SK-N-MC (cell line): ENCODE data around the gene RASSF1.

Experiments used
- DNase-seq: peaks from one replicate; pipeline ENCODE4 v3.0.0-alpha.2; 2011; ENCODE audit warnings: low read depth, low spot score
- H3K27ac ChIP-seq: fragments of 200-600 bp; sonication (generic); 2 replicates; pipeline ENCODE4 v1.5.1; 2016; ENCODE audit warnings: mixed run types
- H3K36me3 ChIP-seq: fragments of 200-600 bp; sonication (generic); 2 replicates; pipeline ENCODE4 v1.6.1; 2017; ENCODE audit warnings: antibody characterized with exemption, low read length, mixed read lengths; ENCODE audit not compliant: insufficient read depth
- H3K4me3 ChIP-seq: fragments of 200-600 bp; sonication (generic); 2 replicates; pipeline ENCODE4 v1.5.1; 2016
- H3K9ac ChIP-seq: fragments of 200-600 bp; sonication (generic); 2 replicates; pipeline ENCODE4 v1.8.0; 2017; ENCODE audit warnings: mixed run types, mixed read lengths; ENCODE audit not compliant: insufficient read length
- H3K9me3 ChIP-seq: fragments of 200-600 bp; sonication (generic); 2 replicates; pipeline ENCODE4 v1.6.1; 2017; ENCODE audit warnings: low read depth, mild to moderate bottlenecking, antibody characterized with exemption, low read length, moderate library complexity, mixed read lengths
- EZH2 ChIP-seq: fragments of 200-600 bp; sonication (generic); IDR thresholded peaks from one replicate; pipeline ENCODE4 v1.6.1; 2017; ENCODE audit warnings: antibody characterized with exemption
- FOXP2 ChIP-seq: optimal IDR thresholded peaks from 2 replicates; pipeline ENCODE3; 2011; ENCODE audit warnings: mild to moderate bottlenecking, moderate library complexity; ENCODE audit not compliant: insufficient read depth; ENCODE audit errors: extremely low read length, control extremely low read depth
- POLR2AphosphoS5 ChIP-seq: IDR thresholded peaks from 2 replicates; pipeline ENCODE4 v1.6.1; 2012; ENCODE audit warnings: mild to moderate bottlenecking, low read depth, low read length, borderline replicate concordance

Gene RASSF1

GRCh38 chr3:50380405-50381085 lies 39.9 kb upstream of the RASSF1 start:
- TF ChIP-seq EZH2 (no peak), FOXP2 (no peak), POLR2AphosphoS5 (no peak)
- no peak overlapping the region for H3K4me3 ChIP-seq
- H3K27ac ChIP-seq, result no peak overlapping the region
- H3K9me3 ChIP-seq, result no peaks in the 10 kb centered on the region
- no peaks in the 10 kb centered on the region for H3K36me3 ChIP-seq
- no peak overlapping the region for H3K9ac ChIP-seq
- DNase-seq, result no peak

DNA sequence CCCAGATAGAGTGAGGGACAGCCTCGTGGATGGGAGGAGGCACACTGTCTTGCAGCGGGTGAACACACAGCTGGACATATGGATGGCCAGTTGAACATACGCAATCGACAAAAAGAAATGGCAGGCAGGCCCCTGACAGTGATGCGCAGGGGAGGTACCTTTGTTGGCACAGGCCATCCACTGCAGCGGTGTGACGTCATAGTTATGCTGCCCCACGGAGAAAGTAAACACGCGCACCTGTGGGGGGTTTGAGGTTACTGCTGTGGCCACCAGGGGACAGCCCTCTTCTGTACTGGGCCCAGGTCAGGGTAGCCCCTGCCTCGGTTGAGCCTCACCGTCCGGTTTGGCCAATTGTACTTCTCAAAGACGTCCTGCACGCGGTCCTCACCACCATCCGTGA lies 38.1 kb upstream of the RASSF1 start:
- Histone ChIP-seq H3K9ac (no peak overlapping the region), H3K36me3 (no peaks in the 10 kb centered on the region), H3K27ac (no peak overlapping the region), H3K4me3 (no peak overlapping the region), H3K9me3 (no peaks in the 10 kb centered on the region)
- no peak for DNase-seq
- TF ChIP-seq POLR2AphosphoS5, result no peak
- TF ChIP-seq EZH2, result no peak
- no peak for TF ChIP-seq FOXP2

- Histone ChIP-seq H3K9me3 (no peaks in the 10 kb centered on the region), H3K27ac (no peak overlapping the region), H3K36me3 (no peaks in the 10 kb centered on the region), H3K4me3 (no peak overlapping the region), H3K9ac (no peak overlapping the region)
- TF ChIP-seq EZH2 (no peak), POLR2AphosphoS5 (no peak), FOXP2 (no peak)
- no peak for DNase-seq
These were observed 37.4 kb upstream of the RASSF1 start for GRCh38 chr3:50378024-50378423.

DNA sequence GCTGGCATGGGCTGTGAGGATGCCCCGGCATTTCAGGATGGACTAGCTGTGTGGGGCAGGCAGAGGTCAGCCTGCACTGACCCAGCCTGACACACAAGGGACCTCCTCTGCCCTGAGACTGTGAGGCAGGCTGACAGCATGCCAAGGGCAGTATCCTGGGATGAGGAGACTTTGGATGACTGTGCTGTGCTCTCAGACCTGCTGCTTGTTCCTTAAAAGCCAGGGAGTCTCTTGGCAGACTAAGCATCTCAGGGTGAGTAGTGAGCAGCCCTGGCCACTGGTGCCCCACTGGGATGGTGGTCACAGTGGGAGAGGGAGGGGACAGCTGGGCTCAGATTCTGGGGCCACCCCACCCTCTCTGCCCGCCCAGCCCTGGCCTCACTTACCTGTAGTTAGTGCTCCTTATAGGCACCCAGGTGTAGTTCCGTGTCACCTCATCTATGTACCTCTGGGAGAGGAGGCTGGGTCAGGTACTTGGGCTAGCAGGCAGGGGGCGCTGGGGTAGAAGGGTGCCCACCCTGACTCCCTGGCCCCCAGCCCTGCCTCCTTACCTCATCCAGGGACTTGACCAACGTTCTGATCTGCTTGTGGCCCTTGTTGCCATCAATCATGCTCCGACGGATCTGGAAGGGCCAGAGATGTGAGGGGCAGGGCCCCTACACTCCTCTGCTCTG lies 34.8 kb upstream of the RASSF1 start:
- Histone ChIP-seq H3K36me3 (no peaks in the 10 kb centered on the region), H3K4me3 (no peak overlapping the region), H3K9ac (no peak overlapping the region), H3K27ac (no peak overlapping the region), H3K9me3 (no peaks in the 10 kb centered on the region)
- TF ChIP-seq POLR2AphosphoS5 (no peak), EZH2 (no peak), FOXP2 (no peak)
- DNase-seq, result no peak

- no peak for DNase-seq
- no peaks in the 10 kb centered on the region for H3K9me3 ChIP-seq
- H3K36me3 ChIP-seq, result no peaks in the 10 kb centered on the region
- TF ChIP-seq FOXP2 (no peak), EZH2 (no peak), POLR2AphosphoS5 (no peak)
- no peak overlapping the region for H3K27ac ChIP-seq
- H3K4me3 ChIP-seq, result no peak overlapping the region
- no peak overlapping the region for H3K9ac ChIP-seq
These were observed 34.0 kb upstream of the RASSF1 start for GRCh38 chr3:50374363-50375257.

GRCh38 chr3:50373146-50374051 lies 32.8 kb upstream of the RASSF1 start:
- no peak for DNase-seq
- no peaks in the 10 kb centered on the region for H3K36me3 ChIP-seq
- H3K9ac ChIP-seq, result no peak overlapping the region
- H3K27ac ChIP-seq, result no peak overlapping the region
- no peak overlapping the region for H3K4me3 ChIP-seq
- H3K9me3 ChIP-seq, result no peaks in the 10 kb centered on the region
- TF ChIP-seq FOXP2 (no peak), EZH2 (no peak), POLR2AphosphoS5 (no peak)

DNA sequence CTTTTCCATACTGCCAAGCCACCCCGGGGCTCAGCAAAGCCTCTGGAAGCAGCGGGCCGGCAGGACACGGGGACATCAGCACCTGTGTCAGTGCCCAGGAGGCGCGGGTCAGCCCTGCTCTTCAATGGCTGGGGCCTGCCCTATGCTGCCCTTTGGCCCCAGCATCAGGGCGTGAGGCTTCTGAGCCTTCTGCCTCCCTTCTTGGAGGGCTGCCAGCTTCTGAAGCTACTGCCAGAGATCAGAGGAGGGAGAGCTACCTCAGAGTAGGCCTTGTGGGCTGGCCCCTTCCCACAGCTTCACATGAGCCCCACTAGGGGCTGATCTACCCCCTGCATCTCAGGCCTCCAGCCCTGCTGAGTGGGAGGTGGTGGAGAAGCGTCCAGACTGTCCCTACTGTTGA lies 31.7 kb upstream of the RASSF1 start:
- no peaks in the 10 kb centered on the region for H3K9me3 ChIP-seq
- no peak for DNase-seq
- H3K36me3 ChIP-seq, result no peaks in the 10 kb centered on the region
- H3K9ac ChIP-seq, result no peak overlapping the region
- H3K27ac ChIP-seq, result no peak overlapping the region
- H3K4me3 ChIP-seq, result no peak overlapping the region
- TF ChIP-seq POLR2AphosphoS5, result no peak
- TF ChIP-seq FOXP2, result no peak
- TF ChIP-seq EZH2, result no peak
